Kidney epithelial cell (primary cell): ENCODE data around the gene PHLDA1. TPM values are rescaled to one million over a fixed set of nuclear protein-coding genes. Genes with fewer than 3 reads are reported as not detected.

Experiments used
- DNase-seq: peaks from one replicate; pipeline ENCODE4 v3.0.0-alpha.2; 2010; ENCODE audit warnings: low read depth
- H3K27me3 ChIP-seq: 2 replicates; pipeline ENCODE4 v1.6.0; 2011; ENCODE audit warnings: low read length; ENCODE audit not compliant: control insufficient read depth, insufficient read depth
- H3K36me3 ChIP-seq: 2 replicates; pipeline ENCODE4 v1.5.1; 2011; ENCODE audit warnings: low read length; ENCODE audit not compliant: control insufficient read depth, insufficient read depth
- H3K4me3 ChIP-seq: 2 replicates; pipeline ENCODE4 v1.5.1; 2011; ENCODE audit warnings: low read depth, mild to moderate bottlenecking, control low read depth, low read length
- CTCF ChIP-seq: IDR thresholded peaks from 2 replicates; pipeline ENCODE4 v1.5.1; 2011; ENCODE audit warnings: mild to moderate bottlenecking, moderate library complexity, low read length, control low read depth, inconsistent platforms; ENCODE audit not compliant: insufficient read depth, poor library complexity, severe bottlenecking
- total RNA-seq: library from RNA; depleted of rRNA; stranded (reverse); fragments of >200 nt; gene quantifications from 2 replicates; pipeline ENCODE4 v1.2.3, GENCODE V29; 2015

The PHLDA1 gene
- total RNA-seq, 1 donor from 2014 or later: 113 TPM

- no peak overlapping the region for H3K4me3 ChIP-seq
- no peak for TF ChIP-seq CTCF
- H3K36me3 ChIP-seq: no peaks in the 10 kb centered on the region
These were observed 28.5 kb upstream of the PHLDA1 start for GRCh38 chr12:76060111-76060510.

GRCh38 chr12:76057326-76057725, 25.8 kb upstream of the PHLDA1 start:
- Histone ChIP-seq H3K4me3 (no peak overlapping the region), H3K36me3 (no peaks in the 10 kb centered on the region), H3K27me3 (no peaks in the 10 kb centered on the region)
- no peak for DNase-seq
- TF ChIP-seq CTCF: no peak

More at GRCh38 chr12:76060111-76060510, 28.5 kb upstream of the PHLDA1 start:
- H3K27me3 ChIP-seq: no peaks in the 10 kb centered on the region
- no peak for DNase-seq

GRCh38 chr12:76055393-76055792, 23.8 kb upstream of the PHLDA1 start:
- TF ChIP-seq CTCF: peak; percentile 1
- H3K27me3 ChIP-seq: no peaks in the 10 kb centered on the region
- no peak overlapping the region for H3K4me3 ChIP-seq
- no peak for DNase-seq
- H3K36me3 ChIP-seq: peaks cover 1% of the 10 kb centered on the region

GRCh38 chr12:76049575-76050251, 18.1 kb upstream of the PHLDA1 start:
- Histone ChIP-seq H3K4me3 (no peak overlapping the region), H3K27me3 (no peaks in the 10 kb centered on the region), H3K36me3 (peaks cover 1% of the 10 kb centered on the region)
- no peak for TF ChIP-seq CTCF
- no peak for DNase-seq

GRCh38 chr12:76047742-76048141, 16.2 kb upstream of the PHLDA1 start:
- TF ChIP-seq CTCF: no peak
- Histone ChIP-seq H3K4me3 (no peak overlapping the region), H3K36me3 (peaks cover 1% of the 10 kb centered on the region), H3K27me3 (no peaks in the 10 kb centered on the region)
- DNase-seq: no peak

GRCh38 chr12:76047060-76047459, 15.5 kb upstream of the PHLDA1 start:
- DNase-seq: no peak
- H3K4me3 ChIP-seq: no peak overlapping the region
- peaks cover 1% of the 10 kb centered on the region for H3K36me3 ChIP-seq
- no peaks in the 10 kb centered on the region for H3K27me3 ChIP-seq
- TF ChIP-seq CTCF: no peak
